Activated CD4-positive, alpha-beta T cell treated with anti-CD3 and anti-CD28 coated beads, Interleukin-2, Interleukin-6, amounts not matched to agents 100 ng/mL and 50 ng/mL, durations not matched to agents 16 hours and 8 hours (primary cell): Measurements from ENCODE around the gene MORN4.
"Not testable (repeated sequence)": the region's sequence is repeated elsewhere in the genome, so short reads cannot be mapped to it uniquely, and the experiment has no call there.

Experiments
- DNase-seq: peaks from one replicate; pipeline ENCODE4 v3.0.0-alpha.2; 2020

MORN4 gene

GRCh38 chr10:97632949-97633884 is at the start of gene MORN4:
MORN4 (minus strand) TSS chr10:97633500; CDS start chr10:97619653, 13,847 bp downstream.
- DNase-seq, result peak; percentile 97

GRCh38 chr10:97682042-97682441 is 48.7 kb upstream of the MORN4 start:
- DNase-seq, result no peak

DNA sequence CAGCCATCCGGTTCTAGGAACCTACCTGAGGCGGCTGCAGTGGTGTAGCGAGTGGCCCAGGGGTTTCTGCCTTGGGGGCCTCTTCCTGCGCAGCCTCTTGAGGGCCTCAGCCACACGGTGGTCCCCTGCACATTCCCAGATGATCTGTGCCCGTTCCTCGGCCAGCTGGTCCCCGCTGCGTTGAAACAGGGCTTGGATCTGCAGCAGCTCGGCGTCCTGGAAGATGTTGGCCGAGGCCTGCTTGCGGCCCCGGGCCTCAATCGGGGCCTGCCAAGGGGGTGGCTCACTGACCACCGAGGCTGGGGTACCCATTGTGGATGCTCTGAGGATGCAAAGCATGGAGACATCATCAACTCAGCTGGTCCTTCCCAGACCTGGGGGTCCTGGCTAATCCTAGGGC is 46.3 kb upstream of the MORN4 start:
- DNase-seq, result no peak

- DNase-seq, result peak; percentile 56
Observed at GRCh38 chr10:97676770-97677581, 43.7 kb upstream of the MORN4 start.

DNA sequence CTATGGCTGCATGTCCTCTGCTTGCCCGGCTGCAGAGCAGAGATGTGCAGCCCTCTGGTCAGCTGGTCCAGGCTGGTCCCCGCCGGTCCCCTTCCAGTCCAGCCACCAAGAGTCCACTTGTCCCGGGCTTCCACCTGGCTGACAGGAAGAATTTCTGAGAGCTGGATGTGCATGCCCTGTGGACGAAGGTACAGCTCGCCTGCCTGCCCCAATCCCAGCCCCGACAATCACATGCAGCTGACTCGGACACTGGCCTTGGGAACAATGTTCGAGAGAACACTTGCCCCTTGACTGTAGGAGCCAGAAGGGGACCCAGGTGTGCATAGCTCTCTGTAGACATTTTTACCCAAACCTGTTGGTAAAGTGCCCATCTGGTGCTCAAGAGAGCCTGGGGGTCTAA is 41.9 kb upstream of the MORN4 start:
- DNase-seq, result no peak

DNA sequence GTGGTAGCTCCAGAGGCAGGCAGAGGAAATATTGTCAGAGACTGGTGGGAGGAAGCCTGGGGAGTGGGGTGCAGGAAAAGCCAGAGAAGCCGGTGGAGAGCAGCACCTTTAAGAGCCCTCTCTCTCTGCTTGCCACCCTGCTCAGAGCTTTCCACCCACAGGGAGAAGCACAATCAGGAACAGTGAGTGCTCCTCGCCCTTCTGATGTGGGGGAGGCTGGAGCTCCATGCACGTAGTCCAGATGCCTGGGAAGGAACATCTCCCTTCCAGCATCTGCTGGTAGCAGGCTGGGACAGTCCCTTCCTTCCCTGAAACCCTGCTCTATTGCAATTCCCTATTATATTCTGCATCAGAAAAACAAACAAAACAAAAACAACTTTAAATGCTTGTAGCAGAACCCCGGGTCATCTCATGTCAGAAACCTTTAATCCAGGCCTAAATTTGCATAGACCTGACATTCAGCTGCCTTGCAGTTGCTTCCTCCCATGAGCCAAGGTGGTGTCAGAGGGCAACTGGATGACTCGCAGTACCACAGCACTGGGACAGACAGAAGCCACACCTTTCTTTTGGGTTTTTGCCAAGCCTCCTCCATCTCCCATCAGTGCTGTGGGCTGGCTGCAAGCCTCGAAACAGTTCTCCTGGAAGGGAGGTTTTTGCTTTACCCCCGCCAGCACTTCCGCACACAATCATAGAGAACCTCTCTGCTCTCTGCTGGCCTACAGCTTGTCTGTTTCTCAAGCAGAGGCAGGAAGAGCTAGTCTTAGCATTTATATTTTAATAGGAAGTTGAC is 40.6 kb upstream of the MORN4 start:
- DNase-seq, result peak; percentile 30

DNA sequence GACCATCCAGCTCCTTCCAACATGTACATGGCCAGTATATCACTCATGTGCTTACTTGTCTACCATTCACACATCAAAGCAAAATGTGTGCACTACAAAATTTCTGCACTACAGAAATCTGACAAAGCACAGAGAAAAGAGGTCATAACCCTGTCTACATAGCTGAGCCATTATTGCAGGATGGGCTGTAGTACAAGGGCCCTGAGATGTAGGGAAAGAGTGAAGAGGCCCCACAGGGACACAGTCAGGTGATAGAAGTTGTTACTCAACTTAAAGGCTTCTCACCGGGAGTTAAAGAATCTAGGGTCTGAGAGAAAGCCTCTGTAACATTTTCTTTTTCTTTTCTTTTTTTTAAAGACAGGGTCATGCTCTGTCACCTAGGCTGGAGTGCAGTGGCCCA is 36.3 kb upstream of the MORN4 start:
- DNase-seq, result no peak

DNA sequence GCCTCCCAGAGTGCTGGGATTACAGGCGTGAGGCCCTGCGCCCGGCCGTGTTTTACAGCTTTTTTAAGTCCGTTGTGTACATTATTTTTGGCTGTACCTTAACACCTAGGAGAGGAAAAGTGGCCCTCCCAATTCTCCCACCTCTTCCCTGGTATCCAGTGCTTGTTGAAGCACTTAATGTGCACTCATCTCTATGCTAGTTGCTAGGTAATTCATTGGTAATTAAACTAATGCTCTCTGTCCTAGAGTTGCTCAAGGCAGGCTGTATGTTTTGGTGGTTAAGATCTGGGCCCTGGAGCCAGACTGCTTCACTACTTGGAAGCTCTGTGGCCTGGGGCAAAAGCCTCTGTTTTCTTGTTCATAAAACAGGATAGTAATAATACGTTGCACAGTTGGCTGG is 34.2 kb upstream of the MORN4 start:
- no peak for DNase-seq

DNA sequence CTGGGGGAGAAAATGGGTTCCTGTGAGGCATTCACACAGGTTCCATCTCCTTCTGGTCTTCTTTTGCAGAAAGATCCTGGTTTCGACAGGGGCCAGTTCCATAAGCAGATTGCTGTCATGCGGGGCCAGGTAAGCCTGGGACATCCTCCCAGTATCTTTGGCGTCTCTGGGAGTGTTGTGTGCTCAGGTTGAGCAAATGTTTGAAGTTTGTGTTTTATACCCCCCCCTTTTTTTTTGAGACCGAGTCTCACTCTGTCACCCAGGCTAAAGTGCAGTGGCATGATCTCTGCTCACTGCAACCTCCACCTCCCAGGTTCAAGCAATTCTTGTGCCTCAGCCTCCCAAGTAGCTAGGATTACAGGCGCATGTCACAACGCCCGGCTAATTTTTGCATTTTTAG is 33.7 kb upstream of the MORN4 start:
- no peak for DNase-seq

- no peak for DNase-seq
Observed at GRCh38 chr10:97664282-97664850, 31.1 kb upstream of the MORN4 start.

DNA sequence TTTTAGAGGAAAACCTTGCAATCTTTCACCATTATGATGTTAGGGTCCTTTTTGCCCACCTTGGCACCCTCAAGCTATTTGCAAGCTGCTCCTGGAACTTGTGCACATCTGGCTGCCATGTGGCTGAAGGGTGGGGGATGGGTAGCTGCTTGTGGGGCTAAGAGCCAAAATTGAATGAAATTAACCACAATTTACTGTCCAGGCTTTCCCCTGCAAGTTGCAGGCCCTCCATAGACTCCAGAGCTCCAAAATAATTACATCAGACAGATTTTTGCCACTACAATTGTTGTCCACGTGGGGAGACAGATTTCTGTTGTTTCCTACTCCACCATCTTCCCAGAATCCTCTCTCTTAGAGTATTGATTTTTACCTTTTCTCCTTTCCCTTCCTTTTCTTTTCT is 26.3 kb upstream of the MORN4 start:
- DNase-seq, result no peak

GRCh38 chr10:97656777-97657176 is 23.5 kb upstream of the MORN4 start:
- DNase-seq, result no peak

- DNase-seq, result no peak
Observed at GRCh38 chr10:97651773-97652172, 18.5 kb upstream of the MORN4 start.

GRCh38 chr10:97650726-97651125 is 17.4 kb upstream of the MORN4 start:
- DNase-seq, result no peak

DNA sequence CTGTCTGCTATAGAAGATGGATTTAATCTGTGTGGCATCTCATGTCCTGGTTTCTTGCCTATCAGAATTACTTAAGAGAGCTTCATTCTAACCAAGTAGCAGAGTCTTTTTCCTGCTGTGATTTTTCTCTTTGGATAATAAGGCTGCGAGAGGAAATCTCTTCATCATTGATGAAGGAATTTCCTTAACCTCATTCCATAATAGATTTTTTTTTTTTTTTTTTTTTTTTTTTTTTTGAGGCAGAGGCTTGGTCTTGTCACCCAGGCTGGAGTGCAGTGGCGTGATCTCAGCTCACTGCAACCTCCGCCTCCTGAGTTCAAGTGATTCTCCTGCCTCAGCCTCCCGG is 16.1 kb upstream of the MORN4 start:
- not testable (repeated sequence) for DNase-seq

GRCh38 chr10:97648562-97649404 is 15.5 kb upstream of the MORN4 start:
- DNase-seq, result peak; percentile 77

GRCh38 chr10:97647556-97647955 is 14.3 kb upstream of the MORN4 start:
- DNase-seq, result no peak

GRCh38 chr10:97644936-97645335 is 11.6 kb upstream of the MORN4 start:
- DNase-seq, result no peak

DNA sequence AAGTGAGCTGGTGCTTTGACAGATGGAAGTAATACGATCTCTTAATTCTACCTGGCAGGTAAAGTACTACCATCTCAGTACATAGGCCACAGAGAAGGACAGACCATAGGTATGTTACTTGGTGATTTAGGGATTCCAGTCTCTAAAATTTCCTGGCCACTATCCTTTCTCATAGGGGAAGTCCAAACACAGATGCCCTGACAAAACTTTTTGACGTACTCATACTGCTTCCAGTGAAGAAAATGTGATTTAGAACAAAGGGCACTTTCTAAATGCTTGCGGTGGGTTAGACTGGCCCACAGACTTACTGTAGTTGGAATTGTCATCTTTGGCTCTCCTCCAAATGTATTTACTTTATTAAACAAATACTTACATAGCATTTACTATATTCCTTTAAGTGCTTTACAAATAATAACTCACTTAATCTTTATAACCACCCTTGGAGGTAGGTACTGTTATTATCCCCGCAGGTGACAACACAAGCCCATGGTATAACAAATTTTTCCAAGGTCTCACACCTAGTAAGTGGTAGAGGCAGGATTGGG is 10.2 kb upstream of the MORN4 start:
- no peak for DNase-seq

- DNase-seq, result not testable (repeated sequence)
Observed at GRCh38 chr10:97642471-97643159, 9.3 kb upstream of the MORN4 start.
